ENCODE measurements around the gene PRR14. TPM values are rescaled to one million over a fixed set of nuclear protein-coding genes. Genes with fewer than 3 reads are reported as not detected.
A peak's percentile ranks its signal among the peaks of the same experiment; 100 is the strongest.

PRR14 gene
- total RNA-seq, result 22.6 and 24.3 TPM in 2 replicates

DNA sequence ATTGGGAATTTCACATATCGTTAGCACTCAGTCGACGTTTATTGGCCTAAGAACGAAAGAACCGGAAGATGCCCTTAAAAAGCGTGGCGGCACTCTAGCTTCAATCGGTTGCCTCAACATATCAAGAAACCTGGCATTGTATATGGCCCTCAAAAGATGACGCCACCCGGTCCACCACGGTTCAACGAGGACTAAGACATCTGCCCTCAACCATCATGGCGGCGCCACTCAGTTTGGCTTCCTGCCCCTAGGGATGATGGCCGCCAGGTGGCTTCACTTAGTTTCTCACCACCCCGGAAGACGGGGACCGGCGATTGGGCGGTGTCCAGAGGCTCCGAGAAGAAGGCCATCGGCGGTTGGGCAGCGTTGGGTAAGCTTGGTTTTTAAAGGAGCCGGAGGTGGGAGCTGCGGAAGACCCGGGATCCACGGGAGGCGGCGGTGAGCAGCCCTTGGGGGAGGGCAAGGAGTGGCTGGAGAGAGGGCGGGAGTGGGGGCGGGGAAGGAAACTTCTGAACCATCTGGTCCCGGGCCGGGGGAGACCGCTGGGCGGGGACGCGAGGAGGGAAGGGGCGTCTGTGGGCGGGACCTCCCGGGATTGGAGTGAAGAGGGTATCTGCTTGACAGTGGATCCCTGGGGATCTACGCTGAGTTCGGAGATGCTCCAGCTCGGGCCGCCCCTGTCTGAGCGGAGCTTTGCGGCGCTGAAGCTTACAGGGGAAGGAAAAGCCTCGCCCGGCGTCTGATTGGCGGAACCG is at the start of gene PRR14:
TSS of gene PRR14 (plus strand) at position 592 of the 755 bp plus-strand sequence. CDS start 686 bp downstream, outside the sequence.
- Histone ChIP-seq H3K36me3 (ENCODE audit: control insufficient read depth, insufficient read depth, low read length) (no peaks in the 10 kb centered on the region), H3K4me3 (ENCODE audit: low read depth, low read length) (peak within 1 kb of the TSS; percentile 65), H3K27me3 (ENCODE audit: control insufficient read depth, insufficient read depth, low read length) (no peaks in the 10 kb centered on the region)
- DNase-seq (ENCODE audit: low read depth), result peak; percentile 95
- TF ChIP-seq, protein P1, sequence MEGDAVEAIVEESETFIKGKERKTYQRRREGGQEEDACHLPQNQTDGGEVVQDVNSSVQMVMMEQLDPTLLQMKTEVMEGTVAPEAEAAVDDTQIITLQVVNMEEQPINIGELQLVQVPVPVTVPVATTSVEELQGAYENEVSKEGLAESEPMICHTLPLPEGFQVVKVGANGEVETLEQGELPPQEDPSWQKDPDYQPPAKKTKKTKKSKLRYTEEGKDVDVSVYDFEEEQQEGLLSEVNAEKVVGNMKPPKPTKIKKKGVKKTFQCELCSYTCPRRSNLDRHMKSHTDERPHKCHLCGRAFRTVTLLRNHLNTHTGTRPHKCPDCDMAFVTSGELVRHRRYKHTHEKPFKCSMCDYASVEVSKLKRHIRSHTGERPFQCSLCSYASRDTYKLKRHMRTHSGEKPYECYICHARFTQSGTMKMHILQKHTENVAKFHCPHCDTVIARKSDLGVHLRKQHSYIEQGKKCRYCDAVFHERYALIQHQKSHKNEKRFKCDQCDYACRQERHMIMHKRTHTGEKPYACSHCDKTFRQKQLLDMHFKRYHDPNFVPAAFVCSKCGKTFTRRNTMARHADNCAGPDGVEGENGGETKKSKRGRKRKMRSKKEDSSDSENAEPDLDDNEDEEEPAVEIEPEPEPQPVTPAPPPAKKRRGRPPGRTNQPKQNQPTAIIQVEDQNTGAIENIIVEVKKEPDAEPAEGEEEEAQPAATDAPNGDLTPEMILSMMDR (IDR thresholded peaks at IDR 0.05; ENCODE audit: insufficient read depth, low read length, poor library complexity, severe bottlenecking), result peak; percentile 4

GRCh38 chr16:30601966-30602365 is 48.8 kb upstream of the PRR14 start:
- Histone ChIP-seq H3K4me3 (ENCODE audit: low read depth, low read length) (no peak overlapping the region), H3K36me3 (ENCODE audit: control insufficient read depth, insufficient read depth, low read length) (peaks cover 2% of the 10 kb centered on the region), H3K27me3 (ENCODE audit: control insufficient read depth, insufficient read depth, low read length) (no peaks in the 10 kb centered on the region)
- TF ChIP-seq, protein P1 (IDR thresholded peaks at IDR 0.05; ENCODE audit: insufficient read depth, low read length, poor library complexity, severe bottlenecking), result no peak
- no peak for DNase-seq (ENCODE audit: low read depth)

DNA sequence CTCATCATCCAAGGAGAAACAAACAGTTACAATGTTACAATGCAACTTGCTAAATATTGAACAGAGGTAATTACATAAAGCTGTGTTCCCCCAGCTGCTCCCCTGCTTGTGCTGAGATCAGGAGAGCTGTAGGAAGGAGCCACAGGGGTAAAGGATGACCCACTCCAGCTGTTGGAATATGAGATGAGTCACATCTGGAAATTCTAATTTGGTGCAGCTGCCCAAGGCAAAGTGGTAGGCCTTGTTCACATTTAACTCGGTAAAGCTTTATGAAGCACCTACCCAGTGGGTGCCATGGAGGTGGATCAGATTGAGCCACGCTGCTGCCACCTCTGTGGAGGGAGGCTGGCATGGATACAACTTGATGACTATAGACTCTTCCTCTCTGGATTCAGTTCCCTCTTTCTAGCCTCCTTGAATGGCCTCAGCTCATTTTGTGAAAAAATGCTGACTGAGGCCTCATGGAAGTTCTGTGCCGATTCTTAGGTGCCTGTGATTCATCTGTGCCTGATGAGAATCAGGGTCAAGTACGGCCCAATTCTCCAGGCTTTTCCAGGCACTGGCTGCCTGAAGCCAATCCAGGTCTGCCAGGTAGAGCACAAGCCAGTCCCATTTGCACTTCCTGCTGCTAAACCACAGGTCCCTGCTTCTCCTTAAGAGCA is 48.0 kb upstream of the PRR14 start:
- Histone ChIP-seq H3K4me3 (ENCODE audit: low read depth, low read length) (no peak overlapping the region), H3K36me3 (ENCODE audit: control insufficient read depth, insufficient read depth, low read length) (peaks cover 2% of the 10 kb centered on the region), H3K27me3 (ENCODE audit: control insufficient read depth, insufficient read depth, low read length) (no peaks in the 10 kb centered on the region)
- no peak for DNase-seq (ENCODE audit: low read depth)
- TF ChIP-seq, protein P1 (IDR thresholded peaks at IDR 0.05; ENCODE audit: insufficient read depth, low read length, poor library complexity, severe bottlenecking), result no peak

DNA sequence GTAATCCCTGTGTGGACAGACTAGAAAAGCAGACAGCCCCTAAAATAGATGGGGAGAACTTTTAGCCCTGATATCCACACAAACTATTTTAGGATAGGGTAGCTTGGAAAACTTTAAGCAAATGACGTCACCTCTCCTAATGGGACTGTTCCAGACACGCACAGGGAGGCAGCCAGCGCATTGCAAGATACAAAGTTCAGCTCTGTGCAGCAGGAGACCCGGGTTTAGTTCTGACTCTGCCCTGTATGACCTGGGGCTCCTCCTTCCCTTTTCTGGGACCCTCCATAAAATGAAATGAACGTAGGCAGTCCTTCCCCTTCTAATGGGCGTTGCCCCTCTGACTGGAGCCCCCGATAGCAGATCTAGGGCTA is 46.8 kb upstream of the PRR14 start:
- Histone ChIP-seq H3K4me3 (ENCODE audit: low read depth, low read length) (no peak overlapping the region), H3K27me3 (ENCODE audit: control insufficient read depth, insufficient read depth, low read length) (no peaks in the 10 kb centered on the region), H3K36me3 (ENCODE audit: control insufficient read depth, insufficient read depth, low read length) (peaks cover 2% of the 10 kb centered on the region)
- TF ChIP-seq, protein P1 (IDR thresholded peaks at IDR 0.05; ENCODE audit: insufficient read depth, low read length, poor library complexity, severe bottlenecking), result no peak
- no peak for DNase-seq (ENCODE audit: low read depth)

GRCh38 chr16:30604316-30604947 is 46.3 kb upstream of the PRR14 start:
- TF ChIP-seq, protein P1 (IDR thresholded peaks at IDR 0.05; ENCODE audit: insufficient read depth, low read length, poor library complexity, severe bottlenecking), result no peak
- no peak overlapping the region for H3K4me3 ChIP-seq (ENCODE audit: low read depth, low read length)
- no peak for DNase-seq (ENCODE audit: low read depth)
- H3K27me3 ChIP-seq (ENCODE audit: control insufficient read depth, insufficient read depth, low read length), result no peaks in the 10 kb centered on the region
- H3K36me3 ChIP-seq (ENCODE audit: control insufficient read depth, insufficient read depth, low read length), result peaks cover 2% of the 10 kb centered on the region
